MCF 10A (cell line): ENCODE measurements around the gene KCNIP3. TPM values are rescaled to one million over a fixed set of nuclear protein-coding genes. Genes with fewer than 3 reads are reported as not detected.

Experiments
- BruUV-seq: library from RNA; stranded (reverse); fragments of 400-500 nt; replicated peaks from 2 replicates; lab custom pipeline; 2021; lab: Mats Ljungman, UMichigan
- CTCF ChIA-PET: fragments of 300-600 bp; sonication (Branson Sonifier 250); formaldehyde crosslinking; extraction: SDS; loops from one replicate; lab custom pipeline; 2021; ENCODE audit warnings: antibody characterized with exemption, inconsistent platforms; lab: Yijun Ruan, JAX
- POLR2A ChIA-PET: fragments of 300-600, 350-650 bp; sonication (Branson Sonifier 250); formaldehyde crosslinking; extraction: SDS; loops from one replicate; lab custom pipeline; 2020; ENCODE audit warnings: antibody characterized with exemption, inconsistent platforms; lab: Yijun Ruan, JAX
- DNase-seq: peaks from one replicate; pipeline ENCODE4 v3.0.0-alpha.2; 2018; ENCODE audit not compliant: unreplicated experiment
- H3K27ac Mint-ChIP-seq: one replicate; pipeline ENCODE4 v1.8.0; 2022; ENCODE audit warnings: mild to moderate bottlenecking, low read depth, mixed read lengths; ENCODE audit not compliant: unreplicated experiment
- H3K27me3 Mint-ChIP-seq: one replicate; pipeline ENCODE4 v1.8.0; 2022; ENCODE audit warnings: mixed read lengths; ENCODE audit not compliant: insufficient read depth, unreplicated experiment
- H3K36me3 Mint-ChIP-seq: one replicate; pipeline ENCODE4 v1.8.0; 2022; ENCODE audit warnings: mild to moderate bottlenecking, moderate library complexity, mixed read lengths; ENCODE audit not compliant: insufficient read depth, unreplicated experiment
- H3K4me1 Mint-ChIP-seq: one replicate; pipeline ENCODE4 v1.8.0; 2022; ENCODE audit warnings: mixed read lengths; ENCODE audit not compliant: insufficient read depth, unreplicated experiment
- H3K4me3 Mint-ChIP-seq: one replicate; pipeline ENCODE4 v1.8.0; 2022; ENCODE audit warnings: mild to moderate bottlenecking, moderate library complexity, mixed read lengths; ENCODE audit not compliant: unreplicated experiment
- H3K9me3 Mint-ChIP-seq: one replicate; pipeline ENCODE4 v1.8.0; 2022; ENCODE audit warnings: mixed read lengths; ENCODE audit not compliant: unreplicated experiment
- CTCF ChIP-seq: fragments of 200-600 bp; IDR thresholded peaks from one replicate; pipeline ENCODE4 v1.8.0; 2022; ENCODE audit warnings: antibody characterized with exemption, mild to moderate bottlenecking; ENCODE audit not compliant: unreplicated experiment
- intact Hi-C: fragments of 100-400 bp; cut with micrococcal nuclease; formaldehyde crosslinking; loops from 2 replicates; pipeline ENCODE4 v1.14.1; 2022
- total RNA-seq: library from RNA; stranded (reverse); gene quantifications from 2 replicates; pipeline ENCODE4 v1.2.3, GENCODE V29; 2022

The KCNIP3 gene
- total RNA-seq, 1 experiment from 2014 or later = 15.6 TPM

- Mint-ChIP-seq H3K4me3 (peak overlapping the region; percentile 68), H3K9me3 (no peaks in the 10 kb centered on the region), H3K36me3 (no peaks in the 10 kb centered on the region), H3K27me3 (no peaks in the 10 kb centered on the region), H3K4me1 (peaks cover 52% of the 10 kb centered on the region), H3K27ac (peak overlapping the region; percentile 86)
- no peak for TF ChIP-seq CTCF
- intact Hi-C loops = no loop called here
- CTCF ChIA-PET = interaction anchor here (1.4 to 16.5 kb wide), 3 partner anchors 27 to 83 kb away, joined by 4 to 323 read pairs (median 10); no protein-coding TSS in a partner anchor
- no peak for DNase-seq
- POLR2A ChIA-PET = interaction anchor here (1.4 kb wide), 1 partner anchor 15 kb away, joined by 3 read pairs; no protein-coding TSS in a partner anchor
- no TSS peak for BruUV-seq
Measured at GRCh38 chr2:95318431-95319220, 21.5 kb downstream of the KCNIP3 start.

DNA sequence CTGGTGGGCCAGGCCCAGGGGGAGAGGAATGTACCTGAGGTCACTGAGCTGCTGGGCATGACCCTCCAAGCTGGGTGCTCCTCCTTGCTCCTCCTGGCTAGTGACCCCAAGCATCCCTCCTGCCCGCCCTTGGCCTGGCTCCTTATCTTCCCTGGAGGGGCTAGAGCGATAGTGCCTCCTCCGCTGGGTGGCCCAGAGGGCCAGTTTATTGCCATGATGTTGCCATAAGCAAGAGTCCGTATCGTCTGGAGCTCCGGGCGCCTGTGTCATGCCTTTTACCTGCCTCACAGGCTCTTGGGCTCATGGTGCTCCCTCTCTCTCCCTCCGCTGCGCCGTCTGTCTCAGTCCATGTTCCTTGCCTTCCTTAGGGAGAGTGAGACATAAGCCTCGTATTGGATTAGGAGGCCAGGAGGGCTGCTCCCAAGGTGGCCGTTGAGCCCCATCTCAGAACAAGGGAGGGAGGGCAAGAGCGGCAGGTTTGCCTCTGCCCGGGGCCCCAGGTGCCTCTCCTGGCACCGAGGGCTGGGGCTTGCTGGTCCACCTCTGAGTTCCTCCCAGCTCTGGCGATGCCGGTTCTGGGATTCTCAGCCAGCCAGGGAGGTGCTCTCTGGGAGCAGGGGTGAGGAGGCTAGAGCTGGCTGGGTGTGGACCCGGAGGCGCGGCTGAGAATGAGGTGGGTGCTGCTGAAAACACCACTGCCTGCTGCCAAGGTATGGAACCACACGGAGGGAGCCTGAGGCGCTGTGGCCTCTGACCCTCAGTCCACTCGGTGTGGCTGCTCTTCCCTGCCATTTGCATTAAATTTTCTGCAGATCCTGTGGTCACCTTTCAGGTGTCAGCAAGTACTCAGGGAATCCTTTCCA, 22.6 kb downstream of the KCNIP3 start:
- Mint-ChIP-seq H3K4me3 (no peak overlapping the region), H3K27ac (peak overlapping the region; percentile 67), H3K27me3 (no peaks in the 10 kb centered on the region), H3K9me3 (no peaks in the 10 kb centered on the region), H3K36me3 (no peaks in the 10 kb centered on the region), H3K4me1 (peaks cover 49% of the 10 kb centered on the region)
- TF ChIP-seq CTCF = no peak
- POLR2A ChIA-PET = interaction anchor here (1.0 kb wide), 1 partner anchor 10 kb away, joined by 3 read pairs; no protein-coding TSS in a partner anchor
- CTCF ChIA-PET = interaction anchor here (0.7 to 1.4 kb wide), 4 partner anchors 26 to 88 kb away, joined by 3 to 10 read pairs (median 4); partner anchors contain the start of gene FAHD2A
- BruUV-seq = no TSS peak
- no peak for DNase-seq
- intact Hi-C loops = no loop called here

GRCh38 chr2:95320344-95320712, 23.2 kb downstream of the KCNIP3 start:
- H3K4me3 Mint-ChIP-seq = no peak overlapping the region
- no TSS peak for BruUV-seq

More at GRCh38 chr2:95320344-95320712, 23.2 kb downstream of the KCNIP3 start:
- intact Hi-C loops = no loop called here
- Mint-ChIP-seq H3K9me3 (no peaks in the 10 kb centered on the region), H3K27me3 (no peaks in the 10 kb centered on the region), H3K27ac (no peak overlapping the region), H3K36me3 (no peaks in the 10 kb centered on the region), H3K4me1 (peaks cover 42% of the 10 kb centered on the region)
- no peak for DNase-seq
- no peak for TF ChIP-seq CTCF
- CTCF ChIA-PET = interaction anchor here (0.7 kb wide), 1 partner anchor 82 kb away, joined by 3 read pairs; the partner anchor contains the start of gene FAHD2A
- POLR2A ChIA-PET = interaction anchor here (1.0 kb wide), 1 partner anchor 10 kb away, joined by 3 read pairs; no protein-coding TSS in a partner anchor
